ENCODE results near the gene PLD3.

DNA sequence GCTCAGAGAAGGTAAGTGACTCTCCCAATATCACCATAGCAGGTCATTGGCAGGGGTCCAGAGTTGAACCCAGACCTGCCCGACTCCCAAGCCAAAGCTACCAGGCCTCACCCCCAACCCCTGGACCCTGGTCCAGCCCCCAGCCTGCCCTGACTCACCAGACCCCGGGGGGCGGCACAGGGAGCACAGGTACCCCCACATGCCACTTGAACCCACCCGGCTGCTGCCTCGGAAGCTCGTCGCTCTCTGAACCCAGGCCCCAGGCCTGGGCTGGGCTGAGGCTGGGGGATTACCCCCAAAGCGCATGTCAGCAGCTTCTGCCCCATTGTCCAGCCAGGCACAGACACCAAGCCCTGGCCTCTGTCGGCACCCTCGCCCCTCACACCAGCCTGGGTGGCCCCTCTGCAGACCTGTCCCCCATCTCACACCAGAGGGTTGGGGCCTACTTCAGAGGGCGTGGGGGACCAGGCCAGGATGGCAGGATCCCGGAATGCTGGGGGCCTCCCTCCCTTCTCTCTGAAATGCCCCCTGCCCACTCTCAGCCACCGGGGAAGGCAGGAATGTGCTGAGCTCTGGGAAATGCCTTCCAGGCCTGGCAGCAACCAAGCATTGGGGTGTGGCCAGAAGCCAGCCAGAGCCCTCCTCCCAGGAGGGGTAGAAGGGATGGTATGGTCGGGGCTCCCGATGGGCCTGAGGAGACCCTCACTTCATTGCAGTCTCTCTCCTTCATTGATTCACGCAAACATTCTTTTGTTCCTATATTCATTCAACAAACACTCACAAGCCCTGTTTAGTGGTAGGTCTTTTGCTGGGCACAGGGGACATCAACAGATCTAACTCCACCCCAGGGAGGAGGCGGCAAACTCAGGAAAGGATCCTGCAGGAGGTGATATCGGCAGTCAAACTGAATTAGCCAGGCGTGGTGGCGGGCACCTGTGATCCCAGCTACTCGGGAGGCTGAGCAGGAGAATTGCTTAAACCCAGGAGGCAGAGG is 66.3 kb downstream of the PLD3 start:
- TF ChIP-seq, protein P1, sequence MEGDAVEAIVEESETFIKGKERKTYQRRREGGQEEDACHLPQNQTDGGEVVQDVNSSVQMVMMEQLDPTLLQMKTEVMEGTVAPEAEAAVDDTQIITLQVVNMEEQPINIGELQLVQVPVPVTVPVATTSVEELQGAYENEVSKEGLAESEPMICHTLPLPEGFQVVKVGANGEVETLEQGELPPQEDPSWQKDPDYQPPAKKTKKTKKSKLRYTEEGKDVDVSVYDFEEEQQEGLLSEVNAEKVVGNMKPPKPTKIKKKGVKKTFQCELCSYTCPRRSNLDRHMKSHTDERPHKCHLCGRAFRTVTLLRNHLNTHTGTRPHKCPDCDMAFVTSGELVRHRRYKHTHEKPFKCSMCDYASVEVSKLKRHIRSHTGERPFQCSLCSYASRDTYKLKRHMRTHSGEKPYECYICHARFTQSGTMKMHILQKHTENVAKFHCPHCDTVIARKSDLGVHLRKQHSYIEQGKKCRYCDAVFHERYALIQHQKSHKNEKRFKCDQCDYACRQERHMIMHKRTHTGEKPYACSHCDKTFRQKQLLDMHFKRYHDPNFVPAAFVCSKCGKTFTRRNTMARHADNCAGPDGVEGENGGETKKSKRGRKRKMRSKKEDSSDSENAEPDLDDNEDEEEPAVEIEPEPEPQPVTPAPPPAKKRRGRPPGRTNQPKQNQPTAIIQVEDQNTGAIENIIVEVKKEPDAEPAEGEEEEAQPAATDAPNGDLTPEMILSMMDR (IDR thresholded peaks at IDR 0.05): no peak
- no peak for TF ChIP-seq EZH2phosphoT487 (IDR thresholded peaks at IDR 0.05)
